ENCODE results near the gene GPRIN2.

The GPRIN2 gene

DNA sequence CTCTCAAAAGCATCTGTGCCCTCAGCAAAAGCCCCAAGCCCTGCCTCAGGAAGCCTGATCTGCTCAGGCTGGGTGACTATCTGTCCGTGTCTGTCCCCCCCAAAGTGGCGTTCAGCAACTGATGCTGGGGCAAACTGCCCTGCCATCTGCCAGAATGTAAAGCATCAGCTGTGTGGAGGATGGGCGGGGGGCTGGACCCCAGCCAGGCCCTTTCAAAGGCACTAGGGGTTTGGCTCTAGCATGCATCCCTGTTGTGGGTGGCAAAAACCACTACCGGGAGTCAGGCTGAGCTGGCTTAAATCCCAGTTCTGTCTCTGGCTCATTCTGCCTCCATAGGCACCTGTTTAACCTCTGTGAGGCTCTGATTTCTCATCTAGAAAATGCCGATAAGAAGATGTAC is 35.5 kb downstream of the GPRIN2 start:
- Histone ChIP-seq H3K9me2 (replicated peaks; ENCODE audit: insufficient read depth, low read length) (no peaks in the 10 kb centered on the region), H3K4me2 (ENCODE audit: low read depth, low read length, poor library complexity, severe bottlenecking) (no peak overlapping the region), H3K36me3 (ENCODE audit: low read length) (no peaks in the 10 kb centered on the region), H3F3A (ENCODE audit: insufficient read depth) (no peaks in the 10 kb centered on the region), H3K79me2 (ENCODE audit: insufficient read depth, low read length) (no peaks in the 10 kb centered on the region), H2AFZ (ENCODE audit: low read depth, low read length, severe bottlenecking) (no peak overlapping the region), H3K27me3 (ENCODE audit: low read length) (no peaks in the 10 kb centered on the region), H4K20me1 (ENCODE audit: low read depth, low read length) (no peaks in the 10 kb centered on the region), H3K27ac (ENCODE audit: low read depth, low read length) (no peak overlapping the region), H3K4me3 (ENCODE audit: insufficient read depth, low read length, poor library complexity, severe bottlenecking) (no peak overlapping the region), H3K9me3 (ENCODE audit: insufficient read depth, low read length) (peaks cover 6% of the 10 kb centered on the region; the same call in 1 of the 2 replicates), H3K9ac (ENCODE audit: low read length) (no peak overlapping the region)
- TF ChIP-seq CTCF (IDR thresholded peaks at IDR 0.05; ENCODE audit: insufficient read depth, low read length, poor library complexity, severe bottlenecking): no peak
- no peak for TF ChIP-seq EZH2phosphoT487 (conservative IDR thresholded peaks at IDR 0.05; ENCODE audit: low read length)

DNA sequence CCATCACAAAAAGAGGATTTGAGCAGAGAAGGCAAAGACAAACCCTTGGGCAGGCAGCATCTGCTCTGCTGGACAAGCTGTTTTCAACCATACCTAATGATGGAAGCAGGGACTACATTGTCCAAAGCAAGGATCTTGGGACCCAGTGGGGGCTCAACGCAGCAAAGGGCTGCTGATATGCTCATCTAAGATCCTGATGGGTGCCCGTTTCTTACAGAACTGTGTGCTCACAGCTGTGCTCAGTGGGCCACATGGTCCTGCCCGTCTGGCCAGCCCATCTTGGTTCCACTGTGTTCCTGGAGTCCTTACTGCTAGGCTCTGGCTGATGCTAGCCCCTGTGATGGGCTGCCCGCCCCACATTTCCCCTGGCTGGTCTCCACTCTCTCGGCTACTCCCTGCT is 36.1 kb downstream of the GPRIN2 start:
- Histone ChIP-seq H3K27me3 (ENCODE audit: low read length) (no peaks in the 10 kb centered on the region), H3K27ac (ENCODE audit: low read depth, low read length) (no peak overlapping the region), H4K20me1 (ENCODE audit: low read depth, low read length) (no peaks in the 10 kb centered on the region)

DNA sequence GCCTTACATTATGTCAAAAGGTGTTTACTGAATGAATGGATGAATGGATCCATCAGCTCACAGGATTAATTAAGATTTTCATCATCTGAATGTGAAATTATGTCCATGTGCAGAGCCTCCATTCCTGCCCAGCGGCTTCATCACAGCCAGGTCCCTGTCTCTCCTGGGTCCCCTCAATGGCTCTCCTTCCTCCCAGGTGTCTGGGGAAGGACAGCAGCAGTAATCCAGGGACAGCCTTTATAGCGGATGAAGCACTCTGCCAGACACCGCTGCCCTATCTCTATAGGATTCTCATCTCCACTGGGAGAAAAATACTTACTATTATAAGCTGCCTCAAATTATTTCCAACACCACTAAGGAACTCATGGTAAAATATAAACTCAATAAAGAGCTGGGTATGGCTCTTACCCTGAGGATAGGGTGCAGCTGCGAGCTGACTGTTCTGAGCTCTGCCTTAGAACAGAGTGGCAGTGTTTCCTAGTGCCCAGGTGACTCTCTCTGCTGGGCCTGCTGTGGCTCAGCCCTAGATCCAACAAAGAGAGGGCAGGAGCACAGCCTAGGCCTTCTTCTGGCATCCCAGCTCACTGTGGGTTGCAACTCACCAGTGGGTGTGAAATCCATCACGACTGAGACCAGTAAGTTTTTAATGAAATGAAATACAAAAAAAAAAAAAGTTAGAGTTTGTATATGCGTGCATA is 38.3 kb downstream of the GPRIN2 start:
- no peak overlapping the region for H3K9ac ChIP-seq (ENCODE audit: low read length)
- no peaks in the 10 kb centered on the region for H3K9me2 ChIP-seq (replicated peaks; ENCODE audit: insufficient read depth, low read length)
- no peaks in the 10 kb centered on the region for H3F3A ChIP-seq (ENCODE audit: insufficient read depth)
- H2AFZ ChIP-seq (ENCODE audit: low read depth, low read length, severe bottlenecking): no peak overlapping the region
- TF ChIP-seq CTCF (IDR thresholded peaks at IDR 0.05; ENCODE audit: insufficient read depth, low read length, poor library complexity, severe bottlenecking): no peak
- no peaks in the 10 kb centered on the region for H3K36me3 ChIP-seq (ENCODE audit: low read length)
- no peak overlapping the region for H3K4me2 ChIP-seq (ENCODE audit: low read depth, low read length, poor library complexity, severe bottlenecking)
- H3K27me3 ChIP-seq (ENCODE audit: low read length): no peaks in the 10 kb centered on the region
- H3K27ac ChIP-seq (ENCODE audit: low read depth, low read length): no peak overlapping the region
- H3K79me2 ChIP-seq (ENCODE audit: insufficient read depth, low read length): no peaks in the 10 kb centered on the region
- H4K20me1 ChIP-seq (ENCODE audit: low read depth, low read length): no peaks in the 10 kb centered on the region
- no peak overlapping the region for H3K4me3 ChIP-seq (ENCODE audit: insufficient read depth, low read length, poor library complexity, severe bottlenecking)
- no peaks in the 10 kb centered on the region for H3K9me3 ChIP-seq (ENCODE audit: insufficient read depth, low read length)

More for the DNA sequence above, 36.1 kb downstream of the GPRIN2 start:
- H2AFZ ChIP-seq (ENCODE audit: low read depth, low read length, severe bottlenecking): no peak overlapping the region
- no peak overlapping the region for H3K4me3 ChIP-seq (ENCODE audit: insufficient read depth, low read length, poor library complexity, severe bottlenecking)
- H3K4me2 ChIP-seq (ENCODE audit: low read depth, low read length, poor library complexity, severe bottlenecking): no peak overlapping the region
- H3K9me2 ChIP-seq (replicated peaks; ENCODE audit: insufficient read depth, low read length): no peaks in the 10 kb centered on the region
- H3K9me3 ChIP-seq (ENCODE audit: insufficient read depth, low read length): no peaks in the 10 kb centered on the region
- no peak for TF ChIP-seq CTCF (IDR thresholded peaks at IDR 0.05; ENCODE audit: insufficient read depth, low read length, poor library complexity, severe bottlenecking)
- no peak for TF ChIP-seq EZH2phosphoT487 (conservative IDR thresholded peaks at IDR 0.05; ENCODE audit: low read length)
- no peaks in the 10 kb centered on the region for H3K36me3 ChIP-seq (ENCODE audit: low read length)
- no peaks in the 10 kb centered on the region for H3F3A ChIP-seq (ENCODE audit: insufficient read depth)
- H3K79me2 ChIP-seq (ENCODE audit: insufficient read depth, low read length): no peaks in the 10 kb centered on the region
- H3K9ac ChIP-seq (ENCODE audit: low read length): no peak overlapping the region

All from SU-DHL-6 (cell line).